Naive B cell (primary cell): ENCODE data around the gene EIF4E1B. TPM values are rescaled to one million over a fixed set of nuclear protein-coding genes. Genes with fewer than 3 reads are reported as not detected.
A peak's percentile ranks its signal among the peaks of the same experiment; 100 is the strongest.

Experiments
- ATAC-seq, 2 donors: fragments of 150-1000 bp; cut with Tn5 transposase; 2 replicates each; pipeline ENCODE4 v1.10.0; 2021; ENCODE audit warnings: low read depth in 2 of 2, mild to moderate bottlenecking in 2 of 2, moderate library complexity in 2 of 2
- DNase-seq: peaks from one replicate; pipeline ENCODE4 v3.0.0; 2022
- H3K27ac Mint-ChIP-seq, 6 donors: one replicate each; pipeline ENCODE4 v1.8.0; 2020 to 2022; ENCODE audit warnings: mild to moderate bottlenecking in 6 of 6, mixed read lengths in 6 of 6, moderate library complexity in 5 of 6, inconsistent platforms in 2 of 6
- H3K27me3 Mint-ChIP-seq, 3 donors: one replicate each; pipeline ENCODE4 v1.8.0; 2021 to 2022; ENCODE audit warnings: mixed read lengths in 3 of 3, mild to moderate bottlenecking in 1 of 3
- H3K36me3 Mint-ChIP-seq, 2 donors: one replicate each; pipeline ENCODE4 v1.8.0; 2020 to 2022; ENCODE audit warnings: mixed read lengths in 2 of 2, inconsistent platforms in 1 of 2, mild to moderate bottlenecking in 1 of 2
- H3K4me1 Mint-ChIP-seq, 3 donors: one replicate each; pipeline ENCODE4 v1.8.0; 2020 to 2022; ENCODE audit warnings: mixed read lengths in 3 of 3, inconsistent platforms in 1 of 3, mild to moderate bottlenecking in 1 of 3, moderate library complexity in 1 of 3
- H3K4me3 Mint-ChIP-seq, 8 donors: one replicate each; pipeline ENCODE4 v1.8.0; 2020 to 2022; ENCODE audit warnings: mild to moderate bottlenecking in 8 of 8, mixed read lengths in 8 of 8, moderate library complexity in 8 of 8, inconsistent platforms in 2 of 8
- H3K9me3 Mint-ChIP-seq, 7 donors: one replicate each; pipeline ENCODE4 v1.8.0; 2020 to 2022; ENCODE audit warnings: mixed read lengths in 7 of 7, mild to moderate bottlenecking in 5 of 7, inconsistent platforms in 2 of 7, moderate library complexity in 1 of 7
- polyA plus RNA-seq, 6 donors: library from polyadenylated mRNA; unstranded; fragments of 300-500 nt; fragmentation: Illumina TruSeq; gene quantifications; one replicate each; pipeline ENCODE4 v1.2.3, GENCODE V29; 2021; ENCODE audit warnings: low read depth in 6 of 6

The EIF4E1B gene
- polyA plus RNA-seq, 6 donors from 2014 or later = not detected

DNA sequence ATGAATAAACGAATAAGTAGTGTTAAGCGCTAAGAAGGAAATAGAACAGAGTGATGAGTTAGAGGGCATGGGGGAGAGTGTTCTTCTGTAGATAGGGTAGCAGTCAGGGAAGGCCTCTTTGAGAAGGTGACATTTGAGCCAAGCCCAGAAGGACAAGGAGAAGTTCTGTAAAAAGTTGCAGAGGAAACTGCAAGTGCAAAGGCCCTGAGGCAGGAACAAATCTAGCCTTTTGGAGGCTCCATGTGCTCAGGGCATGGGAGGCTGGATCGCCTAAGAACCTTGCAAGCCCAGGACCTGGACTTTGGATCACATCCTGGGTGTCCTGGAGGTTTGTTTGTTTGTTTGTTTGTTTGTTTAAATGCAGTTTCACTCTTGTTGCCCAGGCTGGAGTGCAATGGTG is 8.0 kb downstream of the EIF4E1B start:
- Mint-ChIP-seq H3K36me3 (no peaks in the 10 kb centered on the region), H3K4me3 (no peak overlapping the region), H3K27me3 (peaks cover 17 to 27% (median 17%) of the 10 kb centered on the region in 3 donors), H3K4me1 (peaks cover 15 to 22% (median 15%) of the 10 kb centered on the region in 3 donors), H3K27ac (peak overlapping the region in 1 of 6 donors; percentile 8), H3K9me3 (peaks cover 0 to 4% (median 0%) of the 10 kb centered on the region in 7 donors)
- DNase-seq = no peak
- ATAC-seq = no peak

DNA sequence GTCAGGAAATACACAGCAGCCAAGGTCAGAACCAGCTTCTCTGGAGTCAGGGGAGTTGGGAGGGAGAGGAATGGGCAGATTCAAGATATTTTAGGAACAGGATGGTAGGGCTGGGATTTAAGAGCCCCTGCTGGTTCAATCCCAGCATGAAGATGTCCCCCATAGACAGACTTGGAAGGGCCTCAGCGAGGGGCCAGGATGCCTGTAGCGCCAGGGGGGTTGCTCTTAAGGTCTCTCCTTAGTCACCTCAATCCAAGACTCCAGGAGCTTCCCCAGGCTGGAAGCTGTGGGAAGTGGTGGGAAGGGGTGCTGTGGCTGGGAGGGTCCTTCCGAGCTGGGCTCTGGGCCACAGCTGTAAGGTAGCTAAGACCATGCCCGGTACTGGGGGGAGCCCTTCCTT is 8.7 kb downstream of the EIF4E1B start:
- Mint-ChIP-seq H3K27me3 (peaks cover 17 to 32% (median 17%) of the 10 kb centered on the region in 3 donors), H3K36me3 (no peaks in the 10 kb centered on the region), H3K9me3 (peaks cover 0 to 4% (median 0%) of the 10 kb centered on the region in 7 donors), H3K27ac (peak overlapping the region in 1 of 6 donors; percentile 89), H3K4me3 (no peak overlapping the region), H3K4me1 (peaks cover 7 to 14% (median 7%) of the 10 kb centered on the region in 3 donors)
- no peak for ATAC-seq
- DNase-seq = no peak

DNA sequence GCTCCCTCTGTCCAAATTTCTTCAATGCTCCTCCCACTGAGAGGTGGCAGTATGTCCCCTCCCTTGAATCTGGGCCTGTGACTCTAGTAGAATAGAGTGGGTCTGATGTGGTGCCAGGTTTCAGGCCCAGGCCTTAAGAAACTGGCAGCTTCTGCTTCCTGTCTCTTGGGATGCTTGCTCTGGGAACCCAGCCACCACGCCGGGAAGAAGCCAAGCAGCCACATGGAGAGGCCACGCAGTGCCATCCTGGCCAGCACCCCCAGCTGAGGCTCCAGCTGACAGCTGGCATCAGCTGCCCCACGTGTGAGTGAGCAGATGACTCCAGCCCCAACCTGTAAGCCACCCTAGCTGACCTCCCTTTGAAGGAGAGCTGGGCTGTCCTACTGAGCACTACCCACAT is 9.5 kb downstream of the EIF4E1B start:
- Mint-ChIP-seq H3K4me1 (peaks cover 3 to 8% (median 4%) of the 10 kb centered on the region in 3 donors), H3K27me3 (peaks cover 16 to 30% (median 17%) of the 10 kb centered on the region in 3 donors), H3K36me3 (no peaks in the 10 kb centered on the region), H3K4me3 (no peak overlapping the region), H3K27ac (no peak overlapping the region), H3K9me3 (peaks cover 0 to 3% (median 0%) of the 10 kb centered on the region in 7 donors)
- ATAC-seq (no peak), DNase-seq (no peak)

DNA sequence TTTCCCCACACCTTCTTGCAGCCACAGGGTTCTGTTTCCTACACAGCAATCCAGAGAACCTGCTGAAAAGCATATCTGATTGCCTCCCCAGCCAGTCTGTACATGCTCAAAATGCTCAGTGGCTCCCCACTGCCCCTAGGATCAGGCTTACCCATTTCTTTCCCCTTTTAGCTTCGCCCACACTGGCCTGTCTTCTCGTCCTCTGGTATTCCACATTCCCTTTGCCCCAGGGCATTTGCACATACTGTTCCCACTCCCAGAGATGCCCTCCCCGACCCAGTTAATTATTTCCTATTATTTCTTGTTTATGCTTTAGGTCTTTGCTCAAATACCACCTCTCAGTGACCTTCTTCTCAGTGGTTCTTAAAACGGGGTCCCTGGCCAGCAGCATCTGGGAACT is 10.1 kb downstream of the EIF4E1B start:
- Mint-ChIP-seq H3K36me3 (no peaks in the 10 kb centered on the region), H3K27ac (no peak overlapping the region), H3K4me3 (no peak overlapping the region), H3K9me3 (peaks cover 0 to 2% (median 0%) of the 10 kb centered on the region in 7 donors), H3K4me1 (peaks cover 0 to 5% (median 1%) of the 10 kb centered on the region in 3 donors), H3K27me3 (peaks cover 13 to 27% (median 17%) of the 10 kb centered on the region in 3 donors)
- ATAC-seq = no peak
- no peak for DNase-seq

DNA sequence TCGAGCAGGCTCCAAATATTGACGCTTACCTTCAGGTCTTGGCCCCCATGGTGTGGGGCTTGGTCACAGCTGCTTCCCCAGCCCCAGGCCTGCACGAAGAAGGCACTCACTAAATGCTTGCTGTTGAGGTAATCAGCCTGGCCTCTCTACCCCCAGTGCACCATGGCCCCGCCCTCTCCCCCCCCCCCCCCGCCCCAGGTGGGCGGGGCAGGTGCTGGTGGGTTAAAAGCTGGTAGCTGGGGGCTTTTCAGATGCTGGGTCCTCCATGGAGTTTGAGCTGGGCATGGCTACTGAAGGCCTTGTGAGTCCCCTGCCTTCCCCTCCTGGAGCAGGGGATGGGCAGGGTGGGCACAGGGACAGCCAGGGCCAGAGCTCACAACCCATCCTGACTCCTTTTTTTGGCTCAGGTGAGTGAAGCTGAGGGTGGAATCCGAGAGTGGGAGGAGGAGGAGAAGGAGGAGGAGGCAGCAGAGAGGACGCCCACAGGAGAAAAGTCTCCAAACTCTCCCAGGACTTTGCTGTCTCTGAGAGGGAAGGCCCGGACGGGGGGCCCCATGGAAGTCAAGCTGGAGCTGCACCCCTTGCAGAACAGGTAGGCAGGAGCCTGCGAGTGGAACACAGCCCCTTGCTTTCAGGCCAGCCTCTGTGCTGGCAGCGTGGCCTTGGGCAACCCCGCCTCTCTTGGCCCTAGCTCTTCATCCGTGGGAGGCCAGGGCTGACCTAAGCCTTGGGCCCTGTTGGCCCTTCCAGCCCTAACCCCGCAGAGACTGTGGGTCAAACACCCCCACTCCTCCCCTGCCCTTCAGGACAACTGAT is 12.4 kb downstream of the EIF4E1B start:
- ATAC-seq = no peak
- Mint-ChIP-seq H3K4me1 (peaks cover 6 to 17% (median 16%) of the 10 kb centered on the region in 3 donors), H3K9me3 (peaks cover 0 to 2% (median 0%) of the 10 kb centered on the region in 7 donors), H3K4me3 (peak overlapping the region in 1 of 8 donors; percentile 36), H3K36me3 (no peaks in the 10 kb centered on the region), H3K27me3 (peaks cover 8 to 17% (median 13%) of the 10 kb centered on the region in 3 donors), H3K27ac (peak overlapping the region in 1 of 6 donors; percentile 30)
- DNase-seq = no peak

- Mint-ChIP-seq H3K36me3 (no peaks in the 10 kb centered on the region), H3K9me3 (no peaks in the 10 kb centered on the region), H3K27me3 (peaks cover 0 to 12% (median 8%) of the 10 kb centered on the region in 3 donors), H3K4me3 (peak overlapping the region in 1 of 8 donors; percentile 36), H3K27ac (no peak overlapping the region), H3K4me1 (peaks cover 11 to 25% (median 23%) of the 10 kb centered on the region in 3 donors)
- no peak for DNase-seq
- no peak for ATAC-seq
Measured at GRCh38 chr5:176643491-176644219, 13.2 kb downstream of the EIF4E1B start.

DNA sequence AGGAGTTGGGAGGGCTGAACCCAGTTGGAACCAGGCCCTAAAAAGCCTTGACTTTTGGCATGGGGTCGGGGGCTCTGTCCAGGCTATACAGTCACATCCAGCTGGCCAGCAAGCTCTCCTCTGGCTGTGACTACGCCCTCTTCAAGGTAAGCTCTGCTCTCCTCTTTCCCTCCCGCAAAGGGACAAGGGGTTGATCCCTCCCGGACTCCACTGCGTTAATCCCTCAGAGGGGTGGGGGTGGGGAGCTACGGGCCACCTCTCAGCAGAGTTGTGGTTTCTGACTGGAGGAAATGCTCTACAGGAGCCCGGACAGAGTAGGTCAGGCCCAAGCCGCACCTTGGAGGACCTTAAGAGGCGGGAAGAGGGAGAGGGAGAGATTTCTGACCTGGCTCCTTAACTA is 13.8 kb downstream of the EIF4E1B start:
- Mint-ChIP-seq H3K9me3 (no peaks in the 10 kb centered on the region), H3K27me3 (peaks cover 0 to 12% (median 8%) of the 10 kb centered on the region in 3 donors), H3K27ac (no peak overlapping the region), H3K36me3 (no peaks in the 10 kb centered on the region), H3K4me3 (peak overlapping the region in 1 of 8 donors; percentile 29), H3K4me1 (peaks cover 17 to 31% (median 30%) of the 10 kb centered on the region in 3 donors)
- DNase-seq (no peak), ATAC-seq (no peak)

- H3K4me1 Mint-ChIP-seq = peaks cover 22 to 38% (median 32%) of the 10 kb centered on the region in 3 donors
- no peak for DNase-seq
- H3K9me3 Mint-ChIP-seq = no peaks in the 10 kb centered on the region
- ATAC-seq = no peak
- no peak overlapping the region for H3K27ac Mint-ChIP-seq
- peak overlapping the region in 4 of 8 donors; percentile 60 to 84 (median 82) for H3K4me3 Mint-ChIP-seq
- no peaks in the 10 kb centered on the region for H3K36me3 Mint-ChIP-seq
- H3K27me3 Mint-ChIP-seq = peaks cover 0 to 7% (median 5%) of the 10 kb centered on the region in 3 donors
Measured at GRCh38 chr5:176644878-176645670, 14.6 kb downstream of the EIF4E1B start.

- ATAC-seq (no peak), DNase-seq (no peak)
- Mint-ChIP-seq H3K9me3 (no peaks in the 10 kb centered on the region), H3K4me3 (peak overlapping the region; percentile 84 to 94 (median 90)), H3K4me1 (peaks cover 32 to 48% (median 42%) of the 10 kb centered on the region in 3 donors), H3K27me3 (peaks cover 0 to 6% (median 0%) of the 10 kb centered on the region in 3 donors), H3K36me3 (no peaks in the 10 kb centered on the region), H3K27ac (peak overlapping the region in 4 of 6 donors; percentile 36 to 93 (median 74))
Measured at GRCh38 chr5:176646049-176646706, 15.7 kb downstream of the EIF4E1B start.

- peaks cover 0 to 6% (median 0%) of the 10 kb centered on the region in 3 donors for H3K27me3 Mint-ChIP-seq
- DNase-seq = no peak
Measured at GRCh38 chr5:176646707-176647029, 16.2 kb downstream of the EIF4E1B start.

DNA sequence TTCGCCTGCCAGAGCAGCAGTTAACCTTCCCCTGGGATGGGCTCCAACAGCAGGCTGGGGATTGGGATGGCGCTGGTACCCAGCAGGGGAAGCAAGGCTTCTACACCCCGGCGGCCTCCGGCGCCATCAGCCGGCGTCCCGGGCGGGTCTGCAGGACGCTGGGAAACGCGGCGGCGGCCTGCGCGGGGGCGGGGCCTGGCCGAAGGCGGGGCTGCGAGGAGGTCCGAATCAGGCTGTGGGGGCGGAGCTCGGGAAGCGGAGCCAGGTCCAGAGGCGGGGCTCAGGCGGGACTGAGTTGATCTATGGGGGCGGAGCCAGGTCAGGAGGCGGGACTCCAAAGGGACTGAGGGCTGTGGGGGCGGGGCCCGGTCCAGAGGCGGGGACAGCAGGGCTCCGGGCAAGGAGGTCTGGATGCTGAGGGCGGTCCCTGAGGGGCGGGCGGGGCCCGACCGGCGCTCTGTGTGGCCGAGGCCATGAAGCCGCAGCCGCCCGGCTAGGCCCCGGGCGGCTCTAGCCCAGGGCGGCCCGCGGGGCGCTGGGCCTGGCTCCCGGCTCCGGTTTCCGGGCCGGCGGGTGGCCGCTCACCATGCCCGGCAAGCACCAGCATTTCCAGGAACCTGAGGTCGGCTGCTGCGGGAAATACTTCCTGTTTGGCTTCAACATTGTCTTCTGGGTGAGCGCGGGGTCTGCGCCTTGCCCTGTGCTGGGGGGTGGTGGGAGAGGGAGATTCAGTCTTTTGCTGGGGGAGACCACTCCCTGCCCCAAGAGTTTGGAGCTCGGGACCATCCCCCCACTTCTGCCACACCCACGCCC is 16.8 kb downstream of the EIF4E1B start, which contains the start of gene TSPAN17:
Gene TSPAN17, plus strand, starts transcription at position 455 of the 813 bp plus-strand sequence. Its CDS starts 132 bp downstream, at position 587.
- peak within 1 kb of the TSS; percentile 84 to 94 (median 90) for H3K4me3 Mint-ChIP-seq
- no peaks in the 10 kb centered on the region for H3K36me3 Mint-ChIP-seq
- H3K9me3 Mint-ChIP-seq = no peaks in the 10 kb centered on the region
- H3K4me1 Mint-ChIP-seq = peaks cover 37 to 58% (median 52%) of the 10 kb centered on the region in 3 donors
- H3K27ac Mint-ChIP-seq = peak within 1 kb of the TSS; percentile 36 to 93 (median 74)
- peak; percentile 99 for DNase-seq
- peaks cover 0 to 6% (median 0%) of the 10 kb centered on the region in 3 donors for H3K27me3 Mint-ChIP-seq
- peak; percentile 89 to 91 for ATAC-seq

More at GRCh38 chr5:176646707-176647029, 16.2 kb downstream of the EIF4E1B start:
- ATAC-seq = no peak
- Mint-ChIP-seq H3K36me3 (no peaks in the 10 kb centered on the region), H3K4me1 (peaks cover 34 to 52% (median 46%) of the 10 kb centered on the region in 3 donors), H3K4me3 (peak overlapping the region; percentile 84 to 94 (median 90)), H3K9me3 (no peaks in the 10 kb centered on the region), H3K27ac (peak overlapping the region; percentile 28 to 93 (median 74))
